GM18505 (cell line): Measurements from ENCODE around the gene NEBL.

Experiments
- ATAC-seq: cut with Tn5 transposase; IDR thresholded peaks from one replicate; pipeline ENCODE4 v1.9.1; 2021; ENCODE audit not compliant: unreplicated experiment
- POLR2A ChIP-seq: IDR thresholded peaks from 4 replicates; pipeline ENCODE4 v1.6.1; 2011; ENCODE audit warnings: borderline replicate concordance; ENCODE audit not compliant: insufficient read depth, insufficient read length; ENCODE audit errors: extremely low read depth

The NEBL gene

GRCh38 chr10:20890491-20891337 lies 6.4 kb downstream of the NEBL start:
- no peak for ATAC-seq

GRCh38 chr10:20890009-20890408 lies 7.1 kb downstream of the NEBL start:
- no peak for ATAC-seq
- no peak for TF ChIP-seq POLR2A

More at GRCh38 chr10:20890491-20891337, 6.4 kb downstream of the NEBL start:
- TF ChIP-seq POLR2A = no peak

- no peak for TF ChIP-seq POLR2A
- no peak for ATAC-seq
Measured at GRCh38 chr10:20888620-20889330, 8.3 kb downstream of the NEBL start.

GRCh38 chr10:20887706-20888555 lies 9.2 kb downstream of the NEBL start:
- ATAC-seq = no peak
- TF ChIP-seq POLR2A = no peak

- no peak for TF ChIP-seq POLR2A
- ATAC-seq = no peak
Measured at GRCh38 chr10:20885678-20886077, 11.4 kb downstream of the NEBL start.

- no peak for ATAC-seq
- TF ChIP-seq POLR2A = no peak
Measured at GRCh38 chr10:20883552-20883951, 13.6 kb downstream of the NEBL start.

GRCh38 chr10:20882091-20882490 lies 15.0 kb downstream of the NEBL start:
- no peak for ATAC-seq

GRCh38 chr10:20879136-20879535 lies 18.0 kb downstream of the NEBL start:
- TF ChIP-seq POLR2A = no peak
- ATAC-seq = no peak

More at GRCh38 chr10:20882091-20882490, 15.0 kb downstream of the NEBL start:
- TF ChIP-seq POLR2A = no peak

- no peak for ATAC-seq
- TF ChIP-seq POLR2A = no peak
Measured at GRCh38 chr10:20877986-20878983, 18.8 kb downstream of the NEBL start.

GRCh38 chr10:20877554-20877953 lies 19.6 kb downstream of the NEBL start:
- ATAC-seq = no peak
- no peak for TF ChIP-seq POLR2A

- no peak for ATAC-seq
- no peak for TF ChIP-seq POLR2A
Measured at GRCh38 chr10:20874261-20874660, 22.9 kb downstream of the NEBL start.

GRCh38 chr10:20871970-20872369 lies 25.1 kb downstream of the NEBL start:
- ATAC-seq = no peak
- no peak for TF ChIP-seq POLR2A
